ENCODE data around the gene FUT6. TPM values are rescaled to one million over a fixed set of nuclear protein-coding genes. Genes with fewer than 3 reads are reported as not detected.
"Not testable (repeated sequence)": the region's sequence is repeated elsewhere in the genome, so short reads cannot be mapped to it uniquely, and the experiment has no call there.

Gene FUT6
- total RNA-seq, 1 donor from 2014 or later = 1.1 TPM

- ATAC-seq = peak in 1 of 2 donors; percentile 45
- Histone ChIP-seq H3K4me3 (peak overlapping the region; percentile 22), H3K9me3 (no peaks in the 10 kb centered on the region), H3K27me3 (ENCODE audit: low read depth) (no peaks in the 10 kb centered on the region), H3K27ac (peak overlapping the region; percentile 24), H3K4me1 (peaks cover 11% of the 10 kb centered on the region), H3K36me3 (no peaks in the 10 kb centered on the region)
- TF ChIP-seq, protein P1, sequence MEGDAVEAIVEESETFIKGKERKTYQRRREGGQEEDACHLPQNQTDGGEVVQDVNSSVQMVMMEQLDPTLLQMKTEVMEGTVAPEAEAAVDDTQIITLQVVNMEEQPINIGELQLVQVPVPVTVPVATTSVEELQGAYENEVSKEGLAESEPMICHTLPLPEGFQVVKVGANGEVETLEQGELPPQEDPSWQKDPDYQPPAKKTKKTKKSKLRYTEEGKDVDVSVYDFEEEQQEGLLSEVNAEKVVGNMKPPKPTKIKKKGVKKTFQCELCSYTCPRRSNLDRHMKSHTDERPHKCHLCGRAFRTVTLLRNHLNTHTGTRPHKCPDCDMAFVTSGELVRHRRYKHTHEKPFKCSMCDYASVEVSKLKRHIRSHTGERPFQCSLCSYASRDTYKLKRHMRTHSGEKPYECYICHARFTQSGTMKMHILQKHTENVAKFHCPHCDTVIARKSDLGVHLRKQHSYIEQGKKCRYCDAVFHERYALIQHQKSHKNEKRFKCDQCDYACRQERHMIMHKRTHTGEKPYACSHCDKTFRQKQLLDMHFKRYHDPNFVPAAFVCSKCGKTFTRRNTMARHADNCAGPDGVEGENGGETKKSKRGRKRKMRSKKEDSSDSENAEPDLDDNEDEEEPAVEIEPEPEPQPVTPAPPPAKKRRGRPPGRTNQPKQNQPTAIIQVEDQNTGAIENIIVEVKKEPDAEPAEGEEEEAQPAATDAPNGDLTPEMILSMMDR (IDR thresholded peaks at IDR 0.05) = no peak
- DNase-seq = no peak
- intact Hi-C loops (cut with DNase I) = no loop called here
These were observed 10.7 kb upstream of the FUT6 start for GRCh38 chr19:5850189-5850588.

- H3K9me3 ChIP-seq; H3K27ac ChIP-seq; H3K4me3 ChIP-seq; intact Hi-C loops (cut with DNase I); DNase-seq; ATAC-seq; H3K27me3 ChIP-seq (ENCODE audit: low read depth); H3K36me3 ChIP-seq: not testable (repeated sequence)
- peaks cover 11% of the 10 kb centered on the region for H3K4me1 ChIP-seq
These were observed 9.1 kb upstream of the FUT6 start for GRCh38 chr19:5848621-5849020.

- H3K27me3 ChIP-seq (ENCODE audit: low read depth); DNase-seq; H3K27ac ChIP-seq; H3K9me3 ChIP-seq; H3K36me3 ChIP-seq; intact Hi-C loops (cut with DNase I); ATAC-seq; H3K4me3 ChIP-seq: not testable (repeated sequence)
- H3K4me1 ChIP-seq = peaks cover 11% of the 10 kb centered on the region
These were observed 8.3 kb upstream of the FUT6 start for GRCh38 chr19:5847846-5848245.

DNA sequence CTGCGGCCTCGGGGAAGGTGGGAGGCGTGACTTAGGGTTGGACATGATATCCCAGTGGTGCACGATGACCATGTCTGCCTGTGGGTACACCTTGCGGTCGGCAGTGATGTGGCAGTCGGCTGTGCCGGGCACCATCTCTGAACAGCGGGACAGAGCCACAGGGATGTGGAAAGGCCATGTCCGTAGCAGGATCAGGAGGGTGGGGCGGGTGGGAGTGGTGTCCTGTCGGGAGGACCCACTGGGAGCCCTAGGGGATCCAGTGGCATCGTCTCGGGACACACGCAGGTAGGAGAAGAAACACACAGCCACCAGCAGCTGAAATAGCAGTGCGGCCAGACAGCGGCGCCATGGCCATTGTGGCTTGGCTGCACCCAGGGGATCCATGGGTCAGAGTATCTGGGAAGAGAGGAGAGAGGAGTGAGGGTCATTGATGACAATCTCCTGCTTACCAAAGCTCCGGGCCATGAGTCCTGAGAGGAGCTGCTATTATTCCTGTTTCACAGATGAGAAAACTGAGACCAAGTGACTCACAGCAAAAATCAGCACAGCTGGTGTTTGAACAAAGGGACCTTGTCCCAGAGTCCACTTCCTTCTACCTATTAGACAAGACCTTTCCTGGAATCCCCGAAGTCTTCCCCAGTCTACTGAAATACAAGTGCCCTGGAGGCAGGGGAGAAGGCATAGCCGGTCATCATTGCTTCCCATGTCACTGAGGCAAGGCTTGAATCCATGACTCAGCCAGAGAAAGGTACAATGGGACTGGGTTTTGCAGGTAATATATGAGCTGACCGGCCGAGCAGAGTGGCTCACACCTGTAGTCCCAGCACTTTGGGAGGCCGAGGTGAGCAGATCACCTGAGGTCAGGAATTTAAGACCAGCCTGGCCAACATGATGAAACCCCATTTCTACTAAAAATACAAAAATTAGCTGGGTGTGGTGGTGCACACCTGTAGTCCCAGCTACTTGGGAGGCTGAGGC is 5.2 kb upstream of the FUT6 start:
- Histone ChIP-seq H3K27ac (no peak overlapping the region), H3K27me3 (ENCODE audit: low read depth) (peaks cover 7% of the 10 kb centered on the region), H3K36me3 (no peaks in the 10 kb centered on the region), H3K9me3 (no peaks in the 10 kb centered on the region), H3K4me3 (no peak overlapping the region), H3K4me1 (no peaks in the 10 kb centered on the region)
- TF ChIP-seq, protein P1 (IDR thresholded peaks at IDR 0.05) = no peak
- intact Hi-C loops (cut with DNase I) = no loop called here
- ATAC-seq (no peak), DNase-seq (no peak)

- intact Hi-C loops (cut with DNase I) = no loop called here
- Histone ChIP-seq H3K4me3 (no peak overlapping the region), H3K27me3 (ENCODE audit: low read depth) (peaks cover 10% of the 10 kb centered on the region), H3K4me1 (no peaks in the 10 kb centered on the region), H3K27ac (no peak overlapping the region), H3K9me3 (no peaks in the 10 kb centered on the region), H3K36me3 (no peaks in the 10 kb centered on the region)
- DNase-seq (no peak), ATAC-seq (no peak)
- TF ChIP-seq, protein P1 (IDR thresholded peaks at IDR 0.05) = no peak
These were observed 3.9 kb upstream of the FUT6 start for GRCh38 chr19:5843295-5843927.

- H3K4me1 ChIP-seq; H3K36me3 ChIP-seq; ATAC-seq; H3K27ac ChIP-seq; DNase-seq; intact Hi-C loops (cut with DNase I); H3K4me3 ChIP-seq; H3K9me3 ChIP-seq: not testable (repeated sequence)
- peaks cover 13% of the 10 kb centered on the region for H3K27me3 ChIP-seq (ENCODE audit: low read depth)
These were observed 2.2 kb upstream of the FUT6 start for GRCh38 chr19:5841735-5842111.

Measured in lower lobe of right lung (tissue), 2 donors.